ENCODE results near the gene PNISR.
"Not testable (repeated sequence)": the region's sequence is repeated elsewhere in the genome, so short reads cannot be mapped to it uniquely, and the experiment has no call there.

The PNISR gene, protein sequence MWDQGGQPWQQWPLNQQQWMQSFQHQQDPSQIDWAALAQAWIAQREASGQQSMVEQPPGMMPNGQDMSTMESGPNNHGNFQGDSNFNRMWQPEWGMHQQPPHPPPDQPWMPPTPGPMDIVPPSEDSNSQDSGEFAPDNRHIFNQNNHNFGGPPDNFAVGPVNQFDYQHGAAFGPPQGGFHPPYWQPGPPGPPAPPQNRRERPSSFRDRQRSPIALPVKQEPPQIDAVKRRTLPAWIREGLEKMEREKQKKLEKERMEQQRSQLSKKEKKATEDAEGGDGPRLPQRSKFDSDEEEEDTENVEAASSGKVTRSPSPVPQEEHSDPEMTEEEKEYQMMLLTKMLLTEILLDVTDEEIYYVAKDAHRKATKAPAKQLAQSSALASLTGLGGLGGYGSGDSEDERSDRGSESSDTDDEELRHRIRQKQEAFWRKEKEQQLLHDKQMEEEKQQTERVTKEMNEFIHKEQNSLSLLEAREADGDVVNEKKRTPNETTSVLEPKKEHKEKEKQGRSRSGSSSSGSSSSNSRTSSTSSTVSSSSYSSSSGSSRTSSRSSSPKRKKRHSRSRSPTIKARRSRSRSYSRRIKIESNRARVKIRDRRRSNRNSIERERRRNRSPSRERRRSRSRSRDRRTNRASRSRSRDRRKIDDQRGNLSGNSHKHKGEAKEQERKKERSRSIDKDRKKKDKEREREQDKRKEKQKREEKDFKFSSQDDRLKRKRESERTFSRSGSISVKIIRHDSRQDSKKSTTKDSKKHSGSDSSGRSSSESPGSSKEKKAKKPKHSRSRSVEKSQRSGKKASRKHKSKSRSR

DNA sequence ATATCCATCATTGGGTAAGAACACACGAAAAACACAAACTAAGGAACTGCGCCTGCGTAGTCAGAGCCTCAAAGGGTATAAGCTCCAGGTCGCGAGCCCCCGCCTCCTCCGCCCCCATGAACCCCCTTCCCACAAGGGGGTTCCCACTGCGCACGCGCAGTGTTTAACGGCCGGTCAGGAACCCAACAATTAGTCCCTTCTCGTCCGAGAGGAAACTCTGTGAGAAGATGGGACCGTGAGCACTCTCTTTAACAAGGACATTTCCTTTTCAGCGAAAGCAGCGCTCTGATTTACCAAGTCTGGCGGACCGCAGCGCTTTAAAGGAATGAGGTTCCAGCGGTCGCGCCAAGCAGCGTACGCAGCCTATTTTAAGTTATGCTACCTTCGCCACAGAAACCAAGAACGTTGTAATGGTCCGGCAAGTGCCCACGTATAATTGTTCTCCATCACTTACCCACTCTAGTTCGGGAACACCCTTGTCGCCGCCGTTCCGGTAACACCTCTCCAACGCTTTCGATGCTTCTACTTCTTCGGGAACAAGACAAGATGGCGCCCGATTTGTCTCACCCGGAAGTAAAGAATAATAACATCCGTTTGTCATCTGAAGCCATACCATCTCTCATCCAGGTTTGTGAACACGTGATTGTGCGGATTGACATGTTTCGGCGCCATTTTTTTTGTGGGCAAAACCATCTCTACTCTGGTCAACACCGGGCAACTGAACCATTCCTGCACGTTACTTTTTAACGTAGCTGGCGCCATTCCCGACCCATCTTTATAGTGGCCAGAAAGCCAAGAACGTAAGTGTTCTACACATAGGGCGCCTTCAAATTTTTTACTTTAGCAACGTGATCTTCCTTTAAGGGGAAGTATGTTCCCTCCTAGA is at the start of gene PNISR:
PNISR (minus strand) TSS at position 548 of the 886 bp plus-strand sequence. CDS start 10,649 bp downstream, outside the sequence.
- H3K9me3 ChIP-seq (ENCODE audit: low read length): no peaks in the 10 kb centered on the region
- peaks cover 58% of the 10 kb centered on the region for H3K4me1 ChIP-seq (ENCODE audit: insufficient read depth, low read length)
- H3K4me3 ChIP-seq (ENCODE audit: low read depth in 1 of 2, low read length in 2 of 2): peak within 1 kb of the TSS; percentile 85 to 91
- H3K27ac ChIP-seq (ENCODE audit: low read depth, low read length): peak within 1 kb of the TSS; percentile 97
- H3K27me3 ChIP-seq (ENCODE audit: control insufficient read depth in 1 of 2, insufficient read depth in 2 of 2, low read length in 2 of 2): no peaks in the 10 kb centered on the region
- no peaks in the 10 kb centered on the region for H3K36me3 ChIP-seq (ENCODE audit: insufficient read depth, low read length)
- H3K9ac ChIP-seq (ENCODE audit: low read length): peak within 1 kb of the TSS; percentile 99

- Histone ChIP-seq H3K9me3 (ENCODE audit: low read length) (no peaks in the 10 kb centered on the region), H3K36me3 (ENCODE audit: insufficient read depth, low read length) (peaks cover 5% of the 10 kb centered on the region), H3K4me3 (ENCODE audit: low read depth in 1 of 2, low read length in 2 of 2) (no peak overlapping the region), H3K4me1 (ENCODE audit: insufficient read depth, low read length) (no peaks in the 10 kb centered on the region), H3K27ac (ENCODE audit: low read depth, low read length) (no peak overlapping the region), H3K9ac (ENCODE audit: low read length) (no peak overlapping the region), H3K27me3 (ENCODE audit: control insufficient read depth in 1 of 2, insufficient read depth in 2 of 2, low read length in 2 of 2) (no peaks in the 10 kb centered on the region)
These were observed 48.6 kb upstream of the PNISR start for GRCh38 chr6:99473730-99474129.

- no peak overlapping the region for H3K9ac ChIP-seq (ENCODE audit: low read length)
- no peaks in the 10 kb centered on the region for H3K27me3 ChIP-seq (ENCODE audit: control insufficient read depth in 1 of 2, insufficient read depth in 2 of 2, low read length in 2 of 2)
- H3K4me3 ChIP-seq (ENCODE audit: low read depth in 1 of 2, low read length in 2 of 2): no peak overlapping the region
- H3K9me3 ChIP-seq (ENCODE audit: low read length): no peaks in the 10 kb centered on the region
- H3K36me3 ChIP-seq (ENCODE audit: insufficient read depth, low read length): peaks cover 5% of the 10 kb centered on the region
- no peak overlapping the region for H3K27ac ChIP-seq (ENCODE audit: low read depth, low read length)
- no peaks in the 10 kb centered on the region for H3K4me1 ChIP-seq (ENCODE audit: insufficient read depth, low read length)
These were observed 46.5 kb upstream of the PNISR start for GRCh38 chr6:99471638-99472037.

DNA sequence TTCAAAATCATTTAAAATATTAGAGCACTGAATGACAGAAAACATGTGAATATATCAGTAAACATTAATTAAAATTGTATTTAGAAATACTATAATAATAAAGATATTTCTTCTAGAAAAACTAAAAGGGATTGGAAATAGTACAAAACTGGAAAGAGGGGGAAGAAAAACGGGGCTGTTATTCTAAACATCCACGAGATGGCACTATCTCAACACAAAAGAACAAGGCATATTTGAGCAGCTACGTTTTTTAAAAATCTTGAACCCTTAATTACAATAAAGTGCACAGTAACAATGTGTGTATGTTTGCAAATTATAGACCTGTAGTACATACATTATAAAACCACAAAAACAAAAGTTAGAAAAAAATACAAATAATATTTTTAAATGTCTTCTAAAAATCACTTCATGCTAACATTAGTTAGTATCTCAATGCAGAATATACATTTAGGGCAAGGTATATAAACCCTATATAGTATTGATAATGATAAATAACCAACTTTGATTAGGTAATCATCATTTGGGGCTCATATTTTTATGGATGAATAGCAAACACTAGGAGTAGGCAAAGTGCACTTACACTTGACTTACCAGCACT is 42.5 kb upstream of the PNISR start:
- no peak overlapping the region for H3K4me3 ChIP-seq (ENCODE audit: low read depth in 1 of 2, low read length in 2 of 2)
- no peak overlapping the region for H3K27ac ChIP-seq (ENCODE audit: low read depth, low read length)
- H3K27me3 ChIP-seq (ENCODE audit: control insufficient read depth in 1 of 2, insufficient read depth in 2 of 2, low read length in 2 of 2): no peaks in the 10 kb centered on the region
- H3K36me3 ChIP-seq (ENCODE audit: insufficient read depth, low read length): no peaks in the 10 kb centered on the region
- no peaks in the 10 kb centered on the region for H3K9me3 ChIP-seq (ENCODE audit: low read length)
- no peaks in the 10 kb centered on the region for H3K4me1 ChIP-seq (ENCODE audit: insufficient read depth, low read length)
- H3K9ac ChIP-seq (ENCODE audit: low read length): no peak overlapping the region

GRCh38 chr6:99459133-99459532 is 34.0 kb upstream of the PNISR start:
- H3K9me3 ChIP-seq (ENCODE audit: low read length); H3K4me1 ChIP-seq (ENCODE audit: insufficient read depth, low read length); H3K9ac ChIP-seq (ENCODE audit: low read length); H3K27ac ChIP-seq (ENCODE audit: low read depth, low read length); H3K36me3 ChIP-seq (ENCODE audit: insufficient read depth, low read length); H3K4me3 ChIP-seq (ENCODE audit: low read depth in 1 of 2, low read length in 2 of 2); H3K27me3 ChIP-seq (ENCODE audit: control insufficient read depth in 1 of 2, insufficient read depth in 2 of 2, low read length in 2 of 2): not testable (repeated sequence)

DNA sequence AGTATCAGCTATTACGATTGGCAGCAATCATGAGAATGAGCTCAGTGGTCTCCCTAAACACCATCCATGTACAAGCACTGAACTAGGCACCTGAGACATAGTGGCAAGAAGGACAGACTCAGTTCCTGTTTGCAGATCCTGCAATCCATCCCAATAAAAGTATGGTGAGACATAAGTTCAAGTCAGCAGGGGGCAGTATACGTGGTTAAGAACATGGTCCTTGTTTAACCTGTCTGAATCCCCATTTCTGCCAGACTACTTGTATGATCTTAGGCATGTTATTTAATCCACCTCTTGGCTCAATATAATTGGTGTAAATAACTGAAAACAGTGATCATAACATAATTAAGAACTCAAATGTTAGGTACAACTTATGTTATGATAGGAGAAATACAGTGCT is 33.2 kb upstream of the PNISR start:
- H3K9ac ChIP-seq (ENCODE audit: low read length): no peak overlapping the region
- H3K27ac ChIP-seq (ENCODE audit: low read depth, low read length): no peak overlapping the region
- H3K9me3 ChIP-seq (ENCODE audit: low read length): no peaks in the 10 kb centered on the region
- H3K27me3 ChIP-seq (ENCODE audit: control insufficient read depth in 1 of 2, insufficient read depth in 2 of 2, low read length in 2 of 2): no peaks in the 10 kb centered on the region
- H3K36me3 ChIP-seq (ENCODE audit: insufficient read depth, low read length): no peaks in the 10 kb centered on the region
- H3K4me3 ChIP-seq (ENCODE audit: low read depth in 1 of 2, low read length in 2 of 2): no peak overlapping the region
- no peaks in the 10 kb centered on the region for H3K4me1 ChIP-seq (ENCODE audit: insufficient read depth, low read length)

DNA sequence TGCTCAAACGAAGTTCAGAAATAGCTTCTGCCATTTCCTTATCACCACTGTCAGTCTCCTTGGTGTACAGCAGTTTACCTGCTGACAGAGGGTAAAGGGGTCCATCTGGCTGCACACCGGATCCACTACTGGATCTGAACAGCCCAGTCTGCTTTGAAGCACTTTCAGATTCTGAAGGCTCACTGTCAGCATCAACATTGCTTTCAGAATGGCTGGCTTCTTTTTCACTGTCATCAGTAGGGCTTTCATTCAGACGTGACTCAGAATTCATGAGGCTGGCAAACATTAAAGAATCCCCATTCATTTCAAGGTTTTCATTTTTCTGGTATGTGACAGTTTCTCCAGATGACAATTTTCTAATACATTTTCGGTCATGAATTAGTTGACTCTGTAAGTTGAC is 21.0 kb upstream of the PNISR start:
- no peaks in the 10 kb centered on the region for H3K27me3 ChIP-seq (ENCODE audit: control insufficient read depth in 1 of 2, insufficient read depth in 2 of 2, low read length in 2 of 2)
- no peak overlapping the region for H3K4me3 ChIP-seq (ENCODE audit: low read depth in 1 of 2, low read length in 2 of 2)
- peaks cover 11% of the 10 kb centered on the region for H3K36me3 ChIP-seq (ENCODE audit: insufficient read depth, low read length)
- H3K9ac ChIP-seq (ENCODE audit: low read length): no peak overlapping the region
- no peak overlapping the region for H3K27ac ChIP-seq (ENCODE audit: low read depth, low read length)
- no peaks in the 10 kb centered on the region for H3K4me1 ChIP-seq (ENCODE audit: insufficient read depth, low read length)
- H3K9me3 ChIP-seq (ENCODE audit: low read length): no peaks in the 10 kb centered on the region

DNA sequence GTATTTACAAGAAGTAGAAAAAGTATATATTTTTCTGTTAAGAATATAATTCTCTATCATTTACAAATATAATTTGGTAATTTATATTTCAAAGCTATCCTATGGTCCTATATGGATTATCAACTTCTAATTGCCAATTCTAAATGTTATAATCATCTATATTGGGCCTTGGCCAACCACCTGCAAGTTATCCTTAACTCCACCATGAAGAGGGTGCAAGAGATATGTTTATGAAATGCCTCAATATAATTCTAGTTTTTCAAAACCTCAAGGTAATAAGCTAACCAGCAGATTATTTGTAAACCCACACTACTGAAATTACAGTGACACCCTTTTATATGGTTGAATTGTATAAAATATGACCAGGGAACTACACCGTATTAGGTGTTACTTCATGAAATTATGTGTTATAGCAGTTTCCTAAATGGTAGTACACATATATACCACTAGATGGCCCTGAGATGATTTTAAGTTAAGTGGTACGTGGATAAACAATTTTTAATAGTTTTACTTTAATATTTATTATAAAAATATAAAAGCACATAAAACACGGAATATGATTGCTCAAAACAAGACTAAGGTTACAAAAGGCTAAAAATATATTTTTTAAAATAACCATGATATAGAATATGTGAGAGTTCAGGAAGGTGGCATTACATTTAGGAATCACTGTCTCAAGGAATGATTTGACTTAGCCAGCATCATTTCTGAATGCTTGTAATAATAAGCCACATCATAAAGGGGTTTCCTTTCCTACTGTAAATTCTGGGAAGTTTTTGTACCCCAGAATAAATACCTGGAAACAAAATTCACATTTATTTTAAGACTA is 9.8 kb upstream of the PNISR start:
- H3K9me3 ChIP-seq (ENCODE audit: low read length): no peaks in the 10 kb centered on the region
- no peaks in the 10 kb centered on the region for H3K27me3 ChIP-seq (ENCODE audit: control insufficient read depth in 1 of 2, insufficient read depth in 2 of 2, low read length in 2 of 2)

GRCh38 chr6:99432877-99433276 is 7.8 kb upstream of the PNISR start:
- peaks cover 6% of the 10 kb centered on the region for H3K36me3 ChIP-seq (ENCODE audit: insufficient read depth, low read length)
- no peak overlapping the region for H3K4me3 ChIP-seq (ENCODE audit: low read depth in 1 of 2, low read length in 2 of 2)
- H3K27ac ChIP-seq (ENCODE audit: low read depth, low read length): no peak overlapping the region
- no peaks in the 10 kb centered on the region for H3K9me3 ChIP-seq (ENCODE audit: low read length)
- H3K9ac ChIP-seq (ENCODE audit: low read length): no peak overlapping the region
- H3K4me1 ChIP-seq (ENCODE audit: insufficient read depth, low read length): peaks cover 1% of the 10 kb centered on the region
- H3K27me3 ChIP-seq (ENCODE audit: control insufficient read depth in 1 of 2, insufficient read depth in 2 of 2, low read length in 2 of 2): no peaks in the 10 kb centered on the region

More for the DNA sequence above, 9.8 kb upstream of the PNISR start:
- Histone ChIP-seq H3K9ac (ENCODE audit: low read length) (no peak overlapping the region), H3K4me3 (ENCODE audit: low read depth in 1 of 2, low read length in 2 of 2) (no peak overlapping the region), H3K4me1 (ENCODE audit: insufficient read depth, low read length) (no peaks in the 10 kb centered on the region), H3K36me3 (ENCODE audit: insufficient read depth, low read length) (peaks cover 6% of the 10 kb centered on the region), H3K27ac (ENCODE audit: low read depth, low read length) (no peak overlapping the region)

- peaks cover 6% of the 10 kb centered on the region for H3K36me3 ChIP-seq (ENCODE audit: insufficient read depth, low read length)
- H3K27ac ChIP-seq (ENCODE audit: low read depth, low read length): no peak overlapping the region
- H3K4me1 ChIP-seq (ENCODE audit: insufficient read depth, low read length): peaks cover 11% of the 10 kb centered on the region
- H3K9me3 ChIP-seq (ENCODE audit: low read length): no peaks in the 10 kb centered on the region
- H3K4me3 ChIP-seq (ENCODE audit: low read depth in 1 of 2, low read length in 2 of 2): no peak overlapping the region
- no peaks in the 10 kb centered on the region for H3K27me3 ChIP-seq (ENCODE audit: control insufficient read depth in 1 of 2, insufficient read depth in 2 of 2, low read length in 2 of 2)
- no peak overlapping the region for H3K9ac ChIP-seq (ENCODE audit: low read length)
These were observed 6.8 kb upstream of the PNISR start for GRCh38 chr6:99431901-99432300.

Measured in muscle layer of colon (tissue), 2 donors.